ENCODE measurements around the gene IRF2BPL. TPM values are rescaled to one million over a fixed set of nuclear protein-coding genes. Genes with fewer than 3 reads are reported as not detected.

IRF2BPL gene
- total and polyA plus RNA-seq, 2 of the 4 experiments (the other 2 are of a cell fraction) = 6.3 to 14.5 TPM

DNA sequence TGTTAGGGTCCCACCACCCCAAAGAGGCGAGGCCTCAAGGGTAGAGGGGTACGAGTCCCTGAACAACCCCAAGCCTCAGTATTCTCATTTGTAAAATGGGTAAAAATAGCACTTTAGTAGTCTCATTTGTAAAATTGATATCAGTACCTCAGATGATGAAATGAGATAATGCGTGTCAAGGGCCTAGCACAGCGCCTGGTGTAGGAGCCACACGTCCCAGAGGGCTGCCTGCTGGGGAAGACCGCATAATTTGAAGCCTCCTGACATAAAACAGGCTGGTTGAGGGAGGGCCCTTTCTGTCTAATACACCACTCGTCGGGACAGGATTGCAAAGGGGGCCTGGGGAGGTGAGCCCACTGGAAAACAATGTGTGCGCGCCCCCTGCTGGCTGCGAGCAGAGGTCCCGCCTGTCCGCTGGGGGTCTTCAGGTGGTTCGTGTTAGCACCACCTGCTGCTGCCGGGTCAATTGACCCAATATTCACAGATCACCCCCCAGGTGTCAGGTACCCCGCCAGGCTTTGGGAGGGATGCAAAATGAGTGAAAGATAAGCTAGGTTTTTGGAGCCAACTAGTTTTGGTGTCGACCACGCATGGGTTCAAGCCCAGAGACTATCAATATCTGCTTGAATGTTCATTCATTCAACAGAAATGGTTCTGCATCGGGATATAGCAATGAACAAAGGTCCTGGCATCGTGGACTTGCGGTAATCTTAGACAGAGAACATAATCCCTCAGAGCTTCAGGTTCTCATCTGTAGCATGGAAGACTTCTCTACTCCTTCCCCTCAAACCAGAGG lies 24.7 kb upstream of the IRF2BPL start:
- Histone ChIP-seq H3K36me3 (ENCODE audit: control insufficient read depth, insufficient read depth, low read length) (no peaks in the 10 kb centered on the region), H3K4me2 (ENCODE audit: low read depth, low read length) (no peak overlapping the region), H3K27me3 (ENCODE audit: control insufficient read depth, insufficient read depth, low read length) (no peaks in the 10 kb centered on the region), H3K9ac (ENCODE audit: low read depth, low read length) (no peak overlapping the region), H4K5ac (ENCODE audit: low read depth, low read length) (peak overlapping the region; percentile 20; the same call in 1 of the 2 replicates), H2BK5ac (ENCODE audit: low read depth, low read length, poor library complexity, severe bottlenecking) (no peak overlapping the region), H3K9me1 (ENCODE audit: insufficient read depth, low read length) (no peaks in the 10 kb centered on the region), H3K4me3 (ENCODE audit: insufficient read depth, low read depth, low read length) (no peak overlapping the region), H3K14ac (replicated peaks; ENCODE audit: low read depth, low read length) (peak overlapping the region; percentile 67), H2BK20ac (ENCODE audit: low read depth, low read length) (peak overlapping the region; percentile 95), H3K18ac (ENCODE audit: low read depth, low read length) (peak overlapping the region; percentile 15; the same call in 1 of the 2 replicates), H3K9me3 (ENCODE audit: control insufficient read depth, insufficient read depth, low read length) (peaks cover 4% of the 10 kb centered on the region; the same call in 1 of the 2 replicates), H3K4me1 (ENCODE audit: control insufficient read depth, insufficient read depth, low read length) (peaks cover 10% of the 10 kb centered on the region), H3K4ac (ENCODE audit: low read depth, low read length) (peak overlapping the region; percentile 90), H4K20me1 (ENCODE audit: insufficient read depth, low read length) (no peaks in the 10 kb centered on the region), H2AK9ac (replicated peaks; ENCODE audit: low read depth, low read length, poor library complexity) (peak overlapping the region; percentile 2), H2AFZ (replicated peaks; ENCODE audit: low read length, poor library complexity) (peak overlapping the region; percentile 87), H4K91ac (ENCODE audit: insufficient read depth, low read depth, low read length) (peak overlapping the region; percentile 75), H2BK15ac (ENCODE audit: low read depth, low read length) (peak overlapping the region; percentile 77; the same call in 2 of the 3 replicates), H3K79me1 (ENCODE audit: low read depth in 1 of 2, low read length in 2 of 2) (0 out of 4 replicates have a peak, but pooled peaks cover 0 to 6% of the 10 kb centered on the region in 2 experiments), H3K23ac (ENCODE audit: low read depth, low read length) (peak overlapping the region; percentile 23; the same call in 1 of the 2 replicates), H2BK120ac (ENCODE audit: low read depth, low read length) (peak overlapping the region; percentile 85), H3K27ac (ENCODE audit: insufficient read depth, low read length) (no peak overlapping the region), H2AK5ac (ENCODE audit: low read depth, low read length) (peak overlapping the region; percentile 98), H3K56ac (ENCODE audit: extremely low read depth, insufficient read depth, low read length) (no peak overlapping the region), H4K8ac (ENCODE audit: low read depth in 2 of 2, low read length in 2 of 2) (peak overlapping the region; percentile 70; a peak in 3 of 4 replicates)
- DNase-seq (peak; percentile 76), ATAC-seq (ENCODE audit: low read depth) (peak; percentile 87)
- 12% methylated on average over 3 of the region's 21 CpGs; no CpG with 5 or more reads in 1 of the 2 experiments for WGBS, 2 experiments (ENCODE audit: extremely low coverage in 2 of 2, insufficient read length in 1 of 2)
- dilution Hi-C loops (cut with HindIII; ENCODE audit: low sequenced_read_pairs, unreplicated experiment) = no loop called here
- intact Hi-C loops (cut with micrococcal nuclease) = loop anchor here (1.0 kb wide), 5 partner anchors 25 to 177 kb away; partner anchors contain the start of gene IRF2BPL
- in situ Hi-C loops (cut with MboI; ENCODE audit: low sequenced_read_pairs) = loop anchor here (25.0 kb wide), 1 partner anchor 1066 kb away; the partner anchor contains the start of genes IFT43 and TGFB3
- BruUV-seq (replicated peaks) = no TSS peak
- ChIA-PET CTCF (interaction anchor here (0.6 to 2.8 kb wide), 11 partner anchors 9 to 177 kb away, joined by 3 to 15 read pairs (median 4); no protein-coding TSS in a partner anchor), POLR2A (ENCODE audit: unreplicated experiment) (interaction anchor here (0.5 to 1.2 kb wide), 2 partner anchors 22 to 24 kb away, joined by 3 read pairs; no protein-coding TSS in a partner anchor)
- TF ChIP-seq RCOR1 (IDR thresholded peaks at IDR 0.05; ENCODE audit: insufficient replicate concordance, low read length) (no peak), SMC3 (IDR thresholded peaks at IDR 0.05; ENCODE audit: low read depth, low read length) (peak; percentile 98), MAZ (IDR thresholded peaks at IDR 0.05; ENCODE audit: borderline replicate concordance, low read depth, low read length) (peak; percentile 87), RAD21 (IDR thresholded peaks at IDR 0.05; ENCODE audit: low read length) (peak; percentile 98), MXI1 (IDR thresholded peaks at IDR 0.05; ENCODE audit: borderline replicate concordance, low read depth, low read length) (no peak), CEBPB (IDR thresholded peaks at IDR 0.05; ENCODE audit: low read depth, low read length) (0 out of 2 replicates have a peak, but pooled peaks have one; percentile 18), BHLHE40 (IDR thresholded peaks at IDR 0.05; ENCODE audit: low read depth, low read length) (no peak), RFX5 (IDR thresholded peaks at IDR 0.05; ENCODE audit: low read depth, low read length) (no peak), NFE2L2 (IDR thresholded peaks at IDR 0.05; ENCODE audit: low read depth, low read length) (0 out of 2 replicates have a peak, but pooled peaks have one; percentile 1)
- TF ChIP-seq, protein P1, sequence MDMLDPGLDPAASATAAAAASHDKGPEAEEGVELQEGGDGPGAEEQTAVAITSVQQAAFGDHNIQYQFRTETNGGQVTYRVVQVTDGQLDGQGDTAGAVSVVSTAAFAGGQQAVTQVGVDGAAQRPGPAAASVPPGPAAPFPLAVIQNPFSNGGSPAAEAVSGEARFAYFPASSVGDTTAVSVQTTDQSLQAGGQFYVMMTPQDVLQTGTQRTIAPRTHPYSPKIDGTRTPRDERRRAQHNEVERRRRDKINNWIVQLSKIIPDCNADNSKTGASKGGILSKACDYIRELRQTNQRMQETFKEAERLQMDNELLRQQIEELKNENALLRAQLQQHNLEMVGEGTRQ (IDR thresholded peaks at IDR 0.05; ENCODE audit: low read depth, low read length) = no peak
- TF ChIP-seq, protein P2, sequence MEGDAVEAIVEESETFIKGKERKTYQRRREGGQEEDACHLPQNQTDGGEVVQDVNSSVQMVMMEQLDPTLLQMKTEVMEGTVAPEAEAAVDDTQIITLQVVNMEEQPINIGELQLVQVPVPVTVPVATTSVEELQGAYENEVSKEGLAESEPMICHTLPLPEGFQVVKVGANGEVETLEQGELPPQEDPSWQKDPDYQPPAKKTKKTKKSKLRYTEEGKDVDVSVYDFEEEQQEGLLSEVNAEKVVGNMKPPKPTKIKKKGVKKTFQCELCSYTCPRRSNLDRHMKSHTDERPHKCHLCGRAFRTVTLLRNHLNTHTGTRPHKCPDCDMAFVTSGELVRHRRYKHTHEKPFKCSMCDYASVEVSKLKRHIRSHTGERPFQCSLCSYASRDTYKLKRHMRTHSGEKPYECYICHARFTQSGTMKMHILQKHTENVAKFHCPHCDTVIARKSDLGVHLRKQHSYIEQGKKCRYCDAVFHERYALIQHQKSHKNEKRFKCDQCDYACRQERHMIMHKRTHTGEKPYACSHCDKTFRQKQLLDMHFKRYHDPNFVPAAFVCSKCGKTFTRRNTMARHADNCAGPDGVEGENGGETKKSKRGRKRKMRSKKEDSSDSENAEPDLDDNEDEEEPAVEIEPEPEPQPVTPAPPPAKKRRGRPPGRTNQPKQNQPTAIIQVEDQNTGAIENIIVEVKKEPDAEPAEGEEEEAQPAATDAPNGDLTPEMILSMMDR (conservative IDR thresholded peaks at IDR 0.05; ENCODE audit: low read depth, low read length) = peak; percentile 94
- TF ChIP-seq, protein P3, sequence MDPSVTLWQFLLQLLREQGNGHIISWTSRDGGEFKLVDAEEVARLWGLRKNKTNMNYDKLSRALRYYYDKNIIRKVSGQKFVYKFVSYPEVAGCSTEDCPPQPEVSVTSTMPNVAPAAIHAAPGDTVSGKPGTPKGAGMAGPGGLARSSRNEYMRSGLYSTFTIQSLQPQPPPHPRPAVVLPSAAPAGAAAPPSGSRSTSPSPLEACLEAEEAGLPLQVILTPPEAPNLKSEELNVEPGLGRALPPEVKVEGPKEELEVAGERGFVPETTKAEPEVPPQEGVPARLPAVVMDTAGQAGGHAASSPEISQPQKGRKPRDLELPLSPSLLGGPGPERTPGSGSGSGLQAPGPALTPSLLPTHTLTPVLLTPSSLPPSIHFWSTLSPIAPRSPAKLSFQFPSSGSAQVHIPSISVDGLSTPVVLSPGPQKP (IDR thresholded peaks at IDR 0.05; ENCODE audit: borderline replicate concordance, low read depth, low read length) = no peak

Measured in IMR-90 (cell line).